Peyer's patch (tissue), 4 donors: ENCODE results near the gene PCNX2.

Source experiments
- CTCF ChIP-seq, 6 experiments: fragments of 450-650 bp in 4 of 6; fragments of 200-600 bp in 2 of 6; sonication (generic) in 1 of 6; IDR thresholded peaks; one replicate each; pipeline ENCODE4 v1.5.1; 2017 to 2019; ENCODE audit warnings: antibody characterized with exemption in 6 of 6, mild to moderate bottlenecking in 3 of 6, moderate library complexity in 1 of 6
- POLR2A ChIP-seq, 2 donors: fragments of 450-650 bp; IDR thresholded peaks; one replicate each; pipeline ENCODE4 v1.5.1; 2017; ENCODE audit warnings: antibody characterized with exemption in 2 of 2, mild to moderate bottlenecking in 2 of 2, moderate library complexity in 2 of 2

GRCh38 chr1:233240371-233240770 is 55.2 kb downstream of the PCNX2 start:
- TF ChIP-seq CTCF (IDR thresholded peaks at IDR 0.05): no peak
- TF ChIP-seq POLR2A (IDR thresholded peaks at IDR 0.05): no peak
